Activated CD8-positive, alpha-beta memory T cell treated with anti-CD3 and anti-CD28 coated beads for 24 hours (primary cell): ENCODE measurements around the gene ATP6AP1.
"Not testable (repeated sequence)": the region's sequence is repeated elsewhere in the genome, so short reads cannot be mapped to it uniquely, and the experiment has no call there.

ENCODE experiments used
- DNase-seq: peaks from one replicate; pipeline ENCODE4 v3.0.0-alpha.2; 2020

Gene ATP6AP1

GRCh38 chrX:154399527-154400368 lies 28.7 kb upstream of the ATP6AP1 start:
- DNase-seq: no peak

- DNase-seq: not testable (repeated sequence)
Measured at GRCh38 chrX:154400369-154400817, 28.1 kb upstream of the ATP6AP1 start.

GRCh38 chrX:154401045-154401799 lies 27.3 kb upstream of the ATP6AP1 start:
- peak; percentile 78 for DNase-seq

- peak; percentile 72 for DNase-seq
Measured at GRCh38 chrX:154401918-154402621, 26.4 kb upstream of the ATP6AP1 start.

- no peak for DNase-seq
Measured at GRCh38 chrX:154402622-154403127, 25.8 kb upstream of the ATP6AP1 start.

GRCh38 chrX:154403192-154403591 lies 25.3 kb upstream of the ATP6AP1 start:
- DNase-seq: no peak

- no peak for DNase-seq
Measured at GRCh38 chrX:154403858-154404257, 24.6 kb upstream of the ATP6AP1 start.

GRCh38 chrX:154404625-154405192 lies 23.8 kb upstream of the ATP6AP1 start:
- no peak for DNase-seq

- DNase-seq: no peak
Measured at GRCh38 chrX:154408659-154409221, 19.7 kb upstream of the ATP6AP1 start.

GRCh38 chrX:154409222-154409871 lies 19.1 kb upstream of the ATP6AP1 start, which contains the start of gene DNASE1L1:
DNASE1L1 (minus strand) TSS chrX:154409254; CDS start chrX:154405568, 3,686 bp downstream.
- DNase-seq: peak; percentile 67

GRCh38 chrX:154411981-154412340 lies 16.5 kb upstream of the ATP6AP1 start:
- DNase-seq: peak; percentile 82

- DNase-seq: peak; percentile 63
Measured at GRCh38 chrX:154412468-154412867, 16.0 kb upstream of the ATP6AP1 start.

- no peak for DNase-seq
Measured at GRCh38 chrX:154413142-154413541, 15.3 kb upstream of the ATP6AP1 start.

GRCh38 chrX:154417157-154417556 lies 11.3 kb upstream of the ATP6AP1 start:
- DNase-seq: no peak

GRCh38 chrX:154419189-154419588 lies 9.3 kb upstream of the ATP6AP1 start:
- DNase-seq: no peak

- DNase-seq: no peak
Measured at GRCh38 chrX:154419688-154420401, 8.6 kb upstream of the ATP6AP1 start.

- no peak for DNase-seq
Measured at GRCh38 chrX:154420402-154420756, 8.1 kb upstream of the ATP6AP1 start.

GRCh38 chrX:154426916-154427770 lies 1.3 kb upstream of the ATP6AP1 start:
- DNase-seq: no peak

GRCh38 chrX:154429711-154430110 lies 1.2 kb downstream of the ATP6AP1 start:
- DNase-seq: no peak

GRCh38 chrX:154430479-154430878 lies 2.0 kb downstream of the ATP6AP1 start:
- no peak for DNase-seq
